NCI-H345 (cell line): Measurements from ENCODE around the gene MYO7A.
"Not testable (repeated sequence)": the region's sequence is repeated elsewhere in the genome, so short reads cannot be mapped to it uniquely, and the experiment has no call there.

Experiments
- DNase-seq: peaks from one replicate; lab custom pipeline; 2025; lab: John Stamatoyannopoulos, UW

MYO7A gene

GRCh38 chr11:77093056-77093891 is 34.8 kb upstream of the MYO7A start:
- no peak for DNase-seq

- DNase-seq, result no peak
Observed at GRCh38 chr11:77093987-77094840, 33.8 kb upstream of the MYO7A start.

DNA sequence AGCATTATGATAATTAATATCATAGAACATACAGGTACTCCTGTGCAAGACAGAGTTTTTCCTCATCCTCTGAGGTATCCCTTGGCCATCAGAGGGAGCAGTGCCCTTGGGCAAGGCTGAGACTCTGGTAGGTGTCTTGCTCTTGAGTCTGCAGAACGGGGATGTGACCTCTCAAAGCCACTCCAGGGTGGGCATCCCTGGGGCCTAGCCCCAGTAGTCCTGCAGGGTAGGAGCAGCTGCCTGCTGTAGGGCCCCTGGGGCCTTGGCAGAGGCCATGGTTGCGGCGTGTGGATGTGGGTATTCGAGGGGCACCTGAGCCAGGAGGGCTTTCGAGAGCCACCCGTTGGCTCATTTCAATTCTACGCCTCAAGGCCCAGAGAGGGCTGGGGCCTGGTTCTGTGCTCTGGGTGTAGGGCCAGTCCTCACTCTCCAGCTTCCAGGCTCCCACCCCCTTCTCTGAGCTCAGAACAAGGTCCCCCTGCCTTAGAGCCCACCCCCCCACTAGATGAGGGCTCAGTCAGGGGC is 33.1 kb upstream of the MYO7A start:
- DNase-seq, result no peak

DNA sequence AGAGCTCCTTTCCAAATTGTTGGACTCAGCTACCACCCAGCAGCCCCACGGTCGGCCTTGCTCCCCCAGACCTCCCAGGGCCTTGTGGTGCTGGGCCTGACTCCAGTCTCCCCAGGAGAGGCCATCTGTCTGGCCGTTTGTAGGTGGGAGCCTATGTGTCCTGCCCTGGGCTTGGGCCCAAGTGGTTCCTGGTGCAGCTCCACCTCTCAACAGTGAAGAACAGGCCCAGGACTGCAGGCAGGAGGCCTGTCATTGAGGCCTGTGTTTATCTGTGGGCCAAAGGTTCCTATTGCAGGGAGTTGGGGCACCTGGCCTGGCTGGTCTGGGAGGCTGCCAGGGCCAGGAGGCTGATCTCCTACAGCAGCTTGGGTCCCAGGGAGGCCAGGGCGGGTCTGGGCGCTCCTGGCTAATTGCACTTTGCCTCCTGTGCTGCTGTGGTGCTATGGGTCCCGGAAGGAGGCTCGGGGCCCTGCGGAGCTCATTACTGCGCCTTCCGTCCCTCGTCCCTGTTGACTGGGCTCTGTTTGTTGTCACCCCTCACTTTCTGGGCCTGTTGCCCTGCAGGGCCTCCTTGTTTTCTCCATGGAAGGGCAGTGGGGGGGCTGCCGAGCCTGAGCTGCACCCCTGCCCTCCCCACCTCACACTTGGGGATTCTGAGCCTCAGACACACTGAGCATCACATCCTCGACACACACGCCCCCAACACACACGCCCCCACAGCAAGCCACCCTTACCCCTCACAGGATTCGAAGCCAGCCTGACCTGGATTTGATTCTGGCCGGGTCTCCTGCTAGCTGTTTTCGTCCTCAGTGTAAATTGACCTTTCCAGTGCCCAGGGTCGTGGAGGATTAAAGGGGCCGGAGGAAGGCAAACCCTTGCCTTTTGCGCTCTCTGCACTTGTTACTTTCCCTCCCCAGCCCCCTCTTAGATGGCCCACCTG is 32.2 kb upstream of the MYO7A start:
- no peak for DNase-seq

GRCh38 chr11:77096591-77097019 is 31.4 kb upstream of the MYO7A start:
- no peak for DNase-seq

DNA sequence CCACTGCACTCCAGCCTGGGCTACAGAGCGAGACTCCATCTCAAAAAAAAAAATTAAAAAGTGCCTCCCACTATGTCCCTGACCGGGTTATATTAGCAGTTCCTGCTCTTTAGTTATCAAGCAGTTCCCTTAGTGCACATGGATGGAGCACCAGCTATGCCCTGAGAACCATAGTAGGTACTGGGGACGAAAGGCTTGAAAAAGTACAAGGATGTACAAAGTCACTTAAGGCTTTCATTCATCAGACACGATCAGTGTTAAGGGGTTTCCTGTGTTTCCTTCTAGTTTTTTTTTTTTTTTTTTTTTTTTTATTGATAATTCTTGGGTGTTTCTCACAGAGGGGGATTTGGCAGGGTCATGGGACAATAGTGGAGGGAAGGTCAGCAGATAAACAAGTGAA is 30.9 kb upstream of the MYO7A start:
- not testable (repeated sequence) for DNase-seq

GRCh38 chr11:77100166-77101042 is 27.6 kb upstream of the MYO7A start:
- DNase-seq, result no peak

DNA sequence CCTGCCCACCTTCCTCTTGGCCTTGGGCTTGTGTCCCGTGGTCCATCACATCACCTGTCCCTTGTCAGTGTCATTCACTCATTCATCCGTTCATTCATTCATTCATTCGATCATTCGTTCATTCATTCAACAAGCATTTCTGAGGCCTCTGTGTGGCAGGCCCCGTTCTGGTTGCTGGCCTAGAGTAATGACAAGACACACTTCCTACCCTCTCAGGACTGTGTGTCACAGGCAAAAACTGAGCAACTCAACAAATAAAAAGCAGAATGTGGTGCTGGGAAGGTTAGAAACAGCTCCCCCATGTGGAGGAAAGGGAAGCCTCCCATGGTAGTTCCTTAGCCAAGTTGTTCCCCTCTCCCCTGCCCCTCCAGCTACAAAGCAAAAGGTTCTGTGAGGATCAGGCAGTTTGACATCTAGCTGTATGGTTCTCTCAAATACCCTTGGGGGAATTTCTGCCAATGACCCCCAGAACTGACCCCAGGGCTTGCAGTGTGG is 27.0 kb upstream of the MYO7A start:
- no peak for DNase-seq

GRCh38 chr11:77102246-77103210 is 25.5 kb upstream of the MYO7A start, which contains the start of gene OMP:
Gene OMP (plus strand): TSS chr11:77102840. CDS start chr11:77102840, 0 bp downstream.
- DNase-seq, result no peak

DNA sequence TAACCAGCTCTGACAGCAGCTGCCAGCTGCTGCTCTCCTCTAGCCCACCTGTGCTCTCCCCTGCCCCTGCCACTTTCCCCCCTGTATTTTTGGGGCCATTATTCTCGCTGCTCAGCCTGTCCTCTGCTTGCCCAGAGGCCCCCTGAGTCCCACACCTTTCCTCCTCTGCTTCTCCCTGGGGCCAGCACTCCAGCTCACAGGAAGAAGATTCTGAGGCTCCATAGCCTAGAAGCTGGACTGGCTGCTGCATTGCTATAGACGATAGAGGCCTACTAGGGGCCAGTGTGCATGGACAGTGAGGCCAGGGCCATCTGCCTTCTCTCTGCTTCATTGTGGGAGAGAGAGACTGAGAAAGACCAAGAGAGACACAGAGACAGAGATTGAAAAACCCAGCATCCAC is 24.7 kb upstream of the MYO7A start:
- no peak for DNase-seq

- DNase-seq, result no peak
Observed at GRCh38 chr11:77104727-77105126, 23.3 kb upstream of the MYO7A start.

DNA sequence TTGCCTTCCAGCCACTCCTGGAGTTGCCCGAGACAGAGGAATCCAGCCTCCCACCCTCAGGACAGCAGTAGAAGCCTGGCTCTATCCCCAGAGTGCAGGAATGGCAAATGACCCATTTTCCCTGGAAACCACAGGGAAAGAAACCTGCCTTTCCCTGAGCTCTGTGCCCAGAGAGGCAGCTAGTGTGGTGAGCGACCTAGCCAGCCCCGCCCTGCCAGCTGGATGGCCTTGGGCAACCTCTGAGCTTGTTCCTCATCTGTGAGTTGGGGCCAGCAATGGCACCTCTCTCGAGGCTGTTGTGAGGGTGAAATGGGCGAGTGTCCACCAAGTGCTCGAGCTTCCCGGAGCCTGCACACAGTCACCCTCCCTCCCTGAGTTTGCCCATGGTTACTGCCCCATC is 21.7 kb upstream of the MYO7A start:
- no peak for DNase-seq

DNA sequence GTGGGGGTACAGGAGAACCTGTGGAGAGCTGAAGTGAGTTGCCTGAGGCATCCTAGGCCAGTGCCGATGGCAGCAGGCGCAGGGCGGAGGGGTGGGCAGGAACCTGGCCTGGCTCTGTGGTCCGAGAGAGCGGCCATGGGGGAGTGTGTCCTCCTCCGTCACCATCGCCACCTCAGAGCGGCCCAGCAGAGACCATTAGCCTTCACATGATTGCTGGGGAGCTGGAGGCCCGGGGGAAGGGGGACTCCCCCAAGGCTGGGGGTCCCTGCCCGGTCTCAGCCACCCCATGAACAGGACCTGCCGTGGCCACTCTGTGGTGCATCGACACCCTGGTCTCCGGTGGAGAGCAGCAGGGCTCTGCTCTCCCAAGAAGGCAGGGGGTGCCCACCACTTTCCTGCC is 21.3 kb upstream of the MYO7A start:
- DNase-seq, result no peak

DNA sequence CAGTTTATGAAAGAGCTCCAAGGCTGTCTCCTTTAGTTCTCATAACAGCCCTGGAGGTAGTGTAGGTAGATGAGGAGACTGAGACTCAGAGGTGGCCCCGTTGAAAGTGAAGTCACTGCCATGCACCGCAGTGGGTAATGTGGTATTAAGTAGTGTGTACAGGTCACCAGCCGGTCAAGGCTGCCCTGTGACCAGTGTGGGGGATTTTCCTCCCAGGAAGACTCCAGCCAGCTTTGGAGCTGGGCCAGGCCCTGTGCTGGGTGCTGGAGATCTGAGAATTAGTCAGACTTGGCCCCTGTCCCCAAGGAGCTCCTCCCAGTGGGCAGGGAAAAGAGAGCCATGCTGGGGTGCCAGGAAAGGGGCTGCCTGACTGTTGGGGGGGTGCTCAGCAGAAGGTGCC is 20.1 kb upstream of the MYO7A start:
- DNase-seq, result no peak

GRCh38 chr11:77108436-77108835 is 19.6 kb upstream of the MYO7A start:
- no peak for DNase-seq

GRCh38 chr11:77109236-77110019 is 18.6 kb upstream of the MYO7A start:
- DNase-seq, result no peak

DNA sequence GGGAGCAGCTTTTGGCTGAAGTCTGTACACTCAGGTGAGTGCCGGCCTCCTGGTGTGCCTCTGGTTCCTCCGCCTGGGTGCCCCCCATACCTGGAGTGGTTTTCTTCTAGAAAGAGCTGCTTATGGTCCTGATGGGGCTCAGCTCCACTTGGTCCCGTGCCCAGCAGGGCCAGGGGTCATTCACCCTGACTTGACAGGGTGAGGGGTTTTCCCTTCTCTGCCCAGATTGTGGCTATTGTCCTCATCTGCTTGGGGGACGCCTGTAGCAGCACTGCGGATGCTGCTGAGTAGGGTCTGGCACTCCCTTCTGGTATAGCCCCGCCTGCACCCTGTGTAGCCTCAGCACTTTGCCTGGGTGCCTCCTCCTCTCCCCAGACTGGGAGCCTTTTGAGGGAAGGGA is 17.2 kb upstream of the MYO7A start:
- no peak for DNase-seq

GRCh38 chr11:77111277-77111676 is 16.8 kb upstream of the MYO7A start:
- DNase-seq, result no peak
